DND-41 (cell line): ENCODE data around the gene GPC3.
"Not testable (repeated sequence)": the region's sequence is repeated elsewhere in the genome, so short reads cannot be mapped to it uniquely, and the experiment has no call there.

Experiments
- ATAC-seq: fragments of 200-7000 bp; cut with Tn5 transposase; 3 replicates; pipeline ENCODE4 v1.9.1; 2021; ENCODE audit warnings: low read depth; ENCODE audit not compliant: insufficient read depth
- DNase-seq: peaks from one replicate; pipeline ENCODE4 v3.0.0-alpha.2; 2020
- H2AFZ ChIP-seq: 2 replicates; pipeline ENCODE4 v1.6.0; 2012; ENCODE audit warnings: low read depth, low read length
- H3K27ac ChIP-seq: 2 replicates; pipeline ENCODE4 v1.5.1; 2012; ENCODE audit warnings: low read length, inconsistent platforms
- H3K27me3 ChIP-seq: fragments of 200-600 bp; sonication (generic); 2 replicates; pipeline ENCODE4 v1.6.0; 2012; ENCODE audit warnings: low read length, mild to moderate bottlenecking, inconsistent platforms; ENCODE audit not compliant: insufficient read depth, poor library complexity
- H3K36me3 ChIP-seq: 2 replicates; pipeline ENCODE4 v1.5.1; 2012; ENCODE audit warnings: low read length, inconsistent platforms; ENCODE audit not compliant: insufficient read depth
- H3K4me1 ChIP-seq: 2 replicates; pipeline ENCODE4 v1.5.1; 2012; ENCODE audit warnings: mild to moderate bottlenecking, low read length; ENCODE audit not compliant: insufficient read depth
- H3K4me2 ChIP-seq: 2 replicates; pipeline ENCODE4 v1.6.0; 2012; ENCODE audit warnings: mild to moderate bottlenecking, moderate library complexity, low read length, inconsistent platforms; ENCODE audit not compliant: insufficient read depth
- H3K4me3 ChIP-seq, 2 experiments: fragments of 200-600 bp in 1 of 2; shearing (Covaris generic) in 1 of 2; 2 replicates each; pipeline ENCODE4 v1.5.1; 2012 to 2016; ENCODE audit warnings: inconsistent platforms in 2 of 2, low read length in 2 of 2, mild to moderate bottlenecking in 2 of 2, low read depth in 1 of 2, moderate library complexity in 1 of 2
- H3K79me2 ChIP-seq: 2 replicates; pipeline ENCODE4 v1.6.0; 2012; ENCODE audit warnings: low read length, inconsistent platforms; ENCODE audit not compliant: insufficient read depth
- H3K9ac ChIP-seq: 2 replicates; pipeline ENCODE4 v1.6.0; 2012; ENCODE audit warnings: low read depth, mild to moderate bottlenecking, inconsistent platforms, low read length, moderate library complexity
- H3K9me3 ChIP-seq: 2 replicates; pipeline ENCODE4 v1.5.1; 2012; ENCODE audit warnings: low read length, moderate library complexity, mild to moderate bottlenecking, inconsistent platforms; ENCODE audit not compliant: insufficient read depth, severe bottlenecking
- H4K20me1 ChIP-seq: 2 replicates; pipeline ENCODE4 v1.6.0; 2012; ENCODE audit warnings: low read length; ENCODE audit not compliant: insufficient read depth
- EZH2 ChIP-seq: IDR thresholded peaks from 3 replicates; pipeline ENCODE4 v1.6.1; 2012; ENCODE audit warnings: borderline replicate concordance, low read depth, mild to moderate bottlenecking, moderate library complexity, low read length, inconsistent platforms; ENCODE audit not compliant: severe bottlenecking
- TF ChIP-seq, protein P1 (sequence below): IDR thresholded peaks from 2 replicates; pipeline ENCODE4 v1.5.1; 2012; ENCODE audit warnings: borderline replicate concordance, low read length, moderate library complexity, mild to moderate bottlenecking; ENCODE audit not compliant: poor library complexity, severe bottlenecking; ENCODE audit errors: extremely low read depth

GPC3 gene

DNA sequence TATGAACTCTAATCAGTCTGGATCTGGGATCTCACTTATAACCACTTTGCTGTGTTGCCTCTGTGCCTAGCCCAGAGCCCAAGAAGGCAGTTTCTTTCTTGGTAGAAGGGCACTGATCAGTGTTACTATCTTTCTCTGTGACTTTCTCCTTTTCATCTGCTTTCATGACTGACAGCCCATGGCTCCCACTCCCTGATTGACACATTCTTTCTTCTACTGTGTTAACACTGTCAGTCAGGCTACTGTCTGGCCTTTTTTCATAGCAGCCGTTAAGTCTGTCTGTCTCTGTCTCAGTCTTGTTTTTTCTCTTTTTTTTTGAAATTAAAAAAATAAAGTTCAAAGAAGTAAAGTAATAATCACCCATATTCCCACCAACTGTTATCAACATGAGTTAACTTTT is 210.6 kb downstream of the GPC3 start:
- no peaks in the 10 kb centered on the region for H3K79me2 ChIP-seq
- no peaks in the 10 kb centered on the region for H3K36me3 ChIP-seq
- no peak overlapping the region for H3K4me2 ChIP-seq
- no peaks in the 10 kb centered on the region for H4K20me1 ChIP-seq
- no peaks in the 10 kb centered on the region for H3K27me3 ChIP-seq
- no peak for DNase-seq
- no peak overlapping the region for H3K4me3 ChIP-seq
- ATAC-seq = no peak
- H3K9ac ChIP-seq = no peak overlapping the region
- peaks cover 4% of the 10 kb centered on the region; the same call in 1 of the 2 replicates for H3K4me1 ChIP-seq
- no peak overlapping the region for H3K27ac ChIP-seq
- no peaks in the 10 kb centered on the region for H3K9me3 ChIP-seq
- TF ChIP-seq, protein P1, sequence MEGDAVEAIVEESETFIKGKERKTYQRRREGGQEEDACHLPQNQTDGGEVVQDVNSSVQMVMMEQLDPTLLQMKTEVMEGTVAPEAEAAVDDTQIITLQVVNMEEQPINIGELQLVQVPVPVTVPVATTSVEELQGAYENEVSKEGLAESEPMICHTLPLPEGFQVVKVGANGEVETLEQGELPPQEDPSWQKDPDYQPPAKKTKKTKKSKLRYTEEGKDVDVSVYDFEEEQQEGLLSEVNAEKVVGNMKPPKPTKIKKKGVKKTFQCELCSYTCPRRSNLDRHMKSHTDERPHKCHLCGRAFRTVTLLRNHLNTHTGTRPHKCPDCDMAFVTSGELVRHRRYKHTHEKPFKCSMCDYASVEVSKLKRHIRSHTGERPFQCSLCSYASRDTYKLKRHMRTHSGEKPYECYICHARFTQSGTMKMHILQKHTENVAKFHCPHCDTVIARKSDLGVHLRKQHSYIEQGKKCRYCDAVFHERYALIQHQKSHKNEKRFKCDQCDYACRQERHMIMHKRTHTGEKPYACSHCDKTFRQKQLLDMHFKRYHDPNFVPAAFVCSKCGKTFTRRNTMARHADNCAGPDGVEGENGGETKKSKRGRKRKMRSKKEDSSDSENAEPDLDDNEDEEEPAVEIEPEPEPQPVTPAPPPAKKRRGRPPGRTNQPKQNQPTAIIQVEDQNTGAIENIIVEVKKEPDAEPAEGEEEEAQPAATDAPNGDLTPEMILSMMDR = no peak
- no peak for TF ChIP-seq EZH2
- no peak overlapping the region for H2AFZ ChIP-seq

DNA sequence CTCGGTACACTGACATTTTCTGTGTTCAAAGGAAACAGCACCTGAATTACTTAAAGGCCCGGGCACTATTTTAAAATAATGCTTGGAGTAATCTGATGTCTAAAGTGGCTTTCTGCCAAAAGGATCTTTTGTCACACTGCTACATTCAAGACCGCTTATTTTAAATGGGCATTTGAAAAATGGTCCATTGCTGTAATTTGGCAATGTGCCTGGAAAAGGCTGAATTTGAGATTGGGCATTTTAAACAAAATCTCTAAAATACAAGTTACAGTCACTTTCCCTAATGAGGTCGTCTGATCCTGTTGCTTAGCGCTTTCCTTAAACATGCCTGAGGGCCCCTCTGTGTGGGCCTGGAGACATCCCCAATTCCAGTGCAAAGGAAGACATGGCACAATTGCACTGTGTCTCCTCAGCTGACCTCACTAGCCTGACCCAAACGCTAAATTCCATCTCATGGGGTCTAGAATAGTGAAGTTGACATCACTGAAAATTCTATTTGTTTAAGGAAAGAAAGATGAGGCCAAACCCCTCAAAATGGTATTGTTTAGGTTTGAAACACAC is 214.2 kb downstream of the GPC3 start:
- H3K4me1 ChIP-seq = peaks cover under 1% of the 10 kb centered on the region; the same call in 1 of the 2 replicates
- no peaks in the 10 kb centered on the region for H3K27me3 ChIP-seq
- no peaks in the 10 kb centered on the region for H3K36me3 ChIP-seq
- H3K79me2 ChIP-seq = no peaks in the 10 kb centered on the region
- no peaks in the 10 kb centered on the region for H4K20me1 ChIP-seq
- H3K27ac ChIP-seq = no peak overlapping the region
- TF ChIP-seq EZH2 = no peak
- TF ChIP-seq, protein P1 = no peak
- ATAC-seq (no peak), DNase-seq (no peak)
- H3K9me3 ChIP-seq = no peaks in the 10 kb centered on the region
- no peak overlapping the region for H2AFZ ChIP-seq
- no peak overlapping the region for H3K4me3 ChIP-seq
- H3K9ac ChIP-seq = no peak overlapping the region
- no peak overlapping the region for H3K4me2 ChIP-seq

DNA sequence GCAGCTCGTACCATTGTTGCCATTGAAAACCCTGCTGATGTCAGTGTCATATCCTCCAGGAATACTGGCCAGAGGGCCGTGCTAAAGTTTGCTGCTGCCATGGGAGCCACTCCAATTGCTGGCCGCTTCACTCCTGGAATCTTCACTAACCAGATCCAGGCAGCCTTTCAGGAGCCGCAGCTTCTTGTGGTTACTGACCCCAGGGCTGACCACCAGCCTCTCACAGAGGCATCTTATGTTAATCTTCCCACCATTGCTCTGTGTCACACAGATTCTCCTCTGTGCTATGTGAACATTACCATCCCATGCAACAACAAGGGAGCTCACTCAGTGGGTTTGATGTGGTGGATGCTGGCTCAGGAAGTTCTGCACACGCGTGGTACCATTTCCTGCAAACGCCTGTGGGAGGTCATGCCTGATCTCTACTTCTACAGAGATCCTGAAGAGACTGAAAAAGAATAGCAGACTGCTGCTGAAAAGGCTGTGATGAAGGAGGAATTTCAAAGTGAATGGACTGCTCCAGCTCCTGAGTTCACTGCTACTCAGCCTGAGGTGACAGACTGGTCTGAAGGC is 222.3 kb downstream of the GPC3 start:
- H4K20me1 ChIP-seq, H3K4me3 ChIP-seq, H3K9me3 ChIP-seq, H3K27me3 ChIP-seq, H3K36me3 ChIP-seq, H3K79me2 ChIP-seq: not testable (repeated sequence)
- peaks cover 16% of the 10 kb centered on the region for H3K4me1 ChIP-seq
- peak; percentile 85 for ATAC-seq
- H3K4me2 ChIP-seq = peak overlapping the region; percentile 33; the same call in 1 of the 2 replicates
- peak overlapping the region; percentile 31 for H3K9ac ChIP-seq
- peak overlapping the region; percentile 67; the same call in 1 of the 2 replicates for H3K27ac ChIP-seq
- H2AFZ ChIP-seq = 0 out of 2 replicates have a peak overlapping the region, but pooled peaks have one; percentile 43
- DNase-seq = peak; percentile 71

DNA sequence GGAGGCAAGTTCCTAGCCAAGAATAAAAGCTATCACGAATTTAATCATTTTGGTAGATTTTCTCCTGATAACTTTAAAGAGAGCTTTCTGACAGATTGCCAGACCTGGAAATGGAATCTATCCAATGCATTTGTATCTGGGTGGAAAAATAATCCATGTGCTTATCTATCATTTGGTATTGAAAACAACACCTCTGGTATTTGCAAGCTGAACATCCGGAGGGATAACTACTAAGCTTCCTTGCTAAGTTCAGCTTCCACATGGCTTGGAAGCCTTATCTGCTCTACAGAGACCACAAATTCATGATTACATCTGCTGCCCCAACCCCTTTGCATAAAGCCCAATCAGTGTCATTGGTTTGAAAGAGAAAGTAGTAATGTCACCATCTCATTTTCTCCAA is 230.7 kb downstream of the GPC3 start:
- H3K27ac ChIP-seq = peak overlapping the region; percentile 32; the same call in 1 of the 2 replicates
- no peak for DNase-seq
- H2AFZ ChIP-seq = no peak overlapping the region
- H3K79me2 ChIP-seq = no peaks in the 10 kb centered on the region
- H3K27me3 ChIP-seq = no peaks in the 10 kb centered on the region
- no peak overlapping the region for H3K4me3 ChIP-seq
- H3K9me3 ChIP-seq = no peaks in the 10 kb centered on the region
- peak; percentile 86 for ATAC-seq
- peaks cover 28% of the 10 kb centered on the region for H3K4me1 ChIP-seq
- H3K36me3 ChIP-seq = no peaks in the 10 kb centered on the region
- H3K9ac ChIP-seq = no peak overlapping the region
- 0 out of 2 replicates have a peak overlapping the region, but pooled peaks have one; percentile 8 for H3K4me2 ChIP-seq
- no peaks in the 10 kb centered on the region for H4K20me1 ChIP-seq
- TF ChIP-seq, protein P1 = no peak
- no peak for TF ChIP-seq EZH2
